HG03135 (cell line): Measurements from ENCODE around the gene STARD5.
"Not testable (repeated sequence)": the region's sequence is repeated elsewhere in the genome, so short reads cannot be mapped to it uniquely, and the experiment has no call there.

ENCODE experiments used
- ATAC-seq: cut with Tn5 transposase; IDR thresholded peaks from one replicate; pipeline ENCODE4 v1.9.1; 2021; ENCODE audit warnings: mild to moderate bottlenecking, moderate library complexity; ENCODE audit not compliant: unreplicated experiment

The STARD5 gene

DNA sequence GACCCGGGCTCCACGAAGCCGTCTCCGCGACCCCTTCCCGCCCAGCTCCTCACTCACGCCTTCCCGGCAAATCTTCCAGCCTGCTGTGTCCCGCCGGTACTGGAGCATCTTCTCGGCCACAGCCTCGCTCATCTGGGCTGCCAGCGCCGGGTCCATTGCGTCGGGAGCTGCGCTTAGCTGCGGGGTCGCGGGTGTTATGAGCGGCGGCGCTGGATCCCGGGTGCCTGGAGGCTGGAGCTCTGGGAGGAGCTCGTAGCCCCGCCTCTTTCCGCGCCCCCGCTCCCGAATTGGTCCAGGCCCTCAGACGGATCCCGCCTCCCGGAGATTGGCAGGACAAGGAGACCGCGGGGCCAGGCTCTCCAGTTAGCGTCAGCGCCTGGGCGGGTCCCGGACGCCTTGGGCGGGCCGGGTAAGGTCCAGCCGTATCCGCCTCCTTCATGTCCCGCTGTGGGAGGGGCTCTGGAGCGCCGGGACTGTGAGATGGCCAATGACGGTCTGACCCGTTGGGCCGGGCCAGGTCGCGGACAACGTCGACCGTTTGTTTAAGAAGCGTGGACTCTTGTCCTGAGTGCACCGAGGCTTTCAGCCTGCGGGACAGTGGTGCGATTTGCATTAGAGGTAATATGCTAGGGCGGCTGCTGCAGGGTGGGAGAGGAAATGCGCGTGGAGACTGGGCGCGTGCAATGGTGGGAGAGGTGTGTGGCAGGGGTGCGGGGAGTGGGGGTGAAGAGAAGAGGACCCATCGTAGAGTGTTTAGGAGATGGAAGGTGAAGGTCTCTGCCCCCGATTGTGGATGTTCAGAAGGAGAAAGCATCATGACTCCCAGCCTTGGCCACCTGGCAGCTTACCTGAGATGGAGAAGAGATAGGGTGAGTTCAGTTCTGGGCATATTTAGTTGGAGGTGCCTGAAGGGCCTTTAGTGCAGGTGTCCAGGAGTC lies at the start of gene STARD5:
Gene STARD5, minus strand, starts transcription at position 198 of the 938 bp plus-strand sequence. Its CDS starts 42 bp downstream, at position 156.
- ATAC-seq = peak; percentile 100

GRCh38 chr15:81373176-81373575 lies 49.2 kb upstream of the STARD5 start:
- no peak for ATAC-seq

DNA sequence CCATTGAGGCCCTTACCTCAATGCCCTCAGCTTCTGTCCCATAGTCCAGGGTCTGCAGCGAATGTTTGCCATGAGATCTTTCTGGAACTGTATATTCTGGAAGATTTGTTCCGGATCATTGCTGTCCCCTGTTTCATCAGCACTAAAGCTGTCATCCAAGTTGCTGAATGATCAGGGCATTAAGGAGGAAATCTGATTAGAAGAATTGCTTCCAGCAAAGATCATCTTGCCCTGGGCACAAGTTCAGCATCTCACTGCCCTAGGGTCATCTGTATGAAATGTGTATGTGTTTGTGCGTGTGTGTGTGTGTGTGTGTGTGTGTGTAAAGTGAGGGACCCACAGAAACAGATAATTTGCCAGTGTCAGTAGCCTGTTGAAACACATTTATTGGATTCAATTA lies 48.6 kb upstream of the STARD5 start:
- ATAC-seq = no peak

DNA sequence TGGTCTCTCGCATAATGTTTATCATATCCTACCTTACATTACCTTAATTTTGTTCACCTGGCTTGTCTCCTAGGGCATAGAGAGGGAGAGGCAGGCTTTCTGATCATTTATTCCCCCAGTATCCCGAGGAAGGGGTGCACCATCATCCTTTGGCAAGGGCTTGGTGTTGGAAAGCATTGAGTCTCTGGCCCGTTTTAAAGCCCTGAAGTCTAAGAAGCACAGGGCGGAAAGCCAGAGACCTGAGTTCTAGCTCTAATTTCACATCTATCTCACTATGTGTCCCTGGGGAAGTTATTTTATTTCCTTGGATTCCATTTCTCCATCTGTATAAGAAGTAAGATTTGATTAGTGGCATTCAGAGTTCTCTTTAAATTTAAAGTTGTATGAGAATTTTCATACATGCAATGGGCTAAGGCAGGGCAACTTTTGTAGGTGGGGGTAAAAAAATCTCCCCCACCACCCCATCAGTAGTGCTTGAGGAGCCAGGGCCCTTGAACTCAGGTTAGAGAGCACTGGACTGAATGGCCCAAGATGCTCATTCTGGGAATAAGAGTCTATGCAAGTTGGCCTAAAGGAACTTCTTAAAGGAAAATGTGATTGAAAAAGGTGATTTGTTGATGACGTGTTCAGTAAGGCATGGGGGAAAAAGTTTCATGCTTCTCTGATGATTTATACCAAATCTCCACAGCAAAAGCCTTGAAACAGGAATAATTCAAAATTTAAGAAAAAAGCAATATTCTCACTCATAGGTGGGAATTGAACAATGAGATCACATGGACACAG lies 40.0 kb upstream of the STARD5 start:
- no peak for ATAC-seq

- ATAC-seq = no peak
Observed at GRCh38 chr15:81363276-81363675, 39.3 kb upstream of the STARD5 start.

DNA sequence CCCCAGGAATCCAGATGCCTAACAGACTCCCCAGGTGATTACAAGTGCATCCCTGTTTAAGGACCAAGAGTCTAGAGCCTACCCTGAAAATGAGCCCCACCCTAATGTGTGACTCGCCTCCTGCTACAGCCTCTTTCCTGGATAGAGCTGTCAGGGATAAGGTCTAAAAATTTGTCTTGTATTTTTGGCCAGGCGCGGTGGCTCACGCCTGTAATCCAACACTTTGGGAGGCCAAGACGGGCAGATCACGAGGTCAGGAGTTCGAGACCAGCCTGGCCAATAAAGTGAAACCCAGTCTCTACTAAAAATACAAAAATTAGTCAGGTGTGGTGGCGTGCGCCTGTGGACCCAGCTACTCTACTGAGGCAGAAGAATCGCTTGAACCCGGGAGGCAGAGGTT lies 38.8 kb upstream of the STARD5 start:
- no peak for ATAC-seq

- ATAC-seq = no peak
Observed at GRCh38 chr15:81361891-81362290, 38.0 kb upstream of the STARD5 start.

GRCh38 chr15:81360491-81360890 lies 36.5 kb upstream of the STARD5 start:
- ATAC-seq = no peak

DNA sequence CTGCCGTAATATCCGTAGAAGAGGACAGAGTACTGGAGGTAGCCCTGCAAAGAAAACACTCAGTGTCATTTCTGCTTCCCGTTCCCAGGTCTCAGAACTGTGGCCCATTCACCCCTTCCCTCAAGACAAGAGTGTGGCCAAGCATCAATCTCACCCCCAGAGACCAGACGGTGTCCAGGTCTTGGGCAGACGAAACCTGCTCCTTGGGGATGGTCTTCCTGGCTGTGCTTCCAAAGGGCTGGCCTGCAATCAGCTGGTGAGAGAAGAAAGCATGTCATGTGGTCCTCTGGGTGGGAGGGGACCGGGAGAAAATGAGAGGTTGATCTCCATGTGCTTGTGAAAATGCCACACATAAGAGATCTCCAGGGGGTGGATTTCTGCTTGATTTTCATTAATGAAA lies 34.3 kb upstream of the STARD5 start:
- ATAC-seq = no peak

GRCh38 chr15:81357180-81357686 lies 33.3 kb upstream of the STARD5 start:
- no peak for ATAC-seq

DNA sequence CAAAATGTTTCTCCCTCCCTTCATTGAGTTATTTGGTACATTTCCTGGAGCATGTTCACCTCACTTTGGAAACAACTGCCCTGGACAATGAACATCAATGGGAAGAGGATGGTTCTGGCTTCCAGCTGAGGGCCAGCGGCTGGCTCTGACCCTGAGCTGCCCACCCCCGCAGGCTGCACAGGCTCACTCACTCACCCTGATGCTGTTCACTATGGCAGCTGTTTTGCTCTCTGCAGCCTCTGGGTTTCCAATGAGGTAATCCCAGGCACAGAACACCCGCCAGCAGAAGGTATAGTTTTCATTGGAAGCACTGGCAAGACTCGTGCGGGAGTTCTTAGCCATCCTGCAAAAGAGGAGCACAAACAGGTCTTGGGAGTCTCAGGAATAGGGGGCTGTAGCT lies 32.3 kb upstream of the STARD5 start:
- no peak for ATAC-seq

DNA sequence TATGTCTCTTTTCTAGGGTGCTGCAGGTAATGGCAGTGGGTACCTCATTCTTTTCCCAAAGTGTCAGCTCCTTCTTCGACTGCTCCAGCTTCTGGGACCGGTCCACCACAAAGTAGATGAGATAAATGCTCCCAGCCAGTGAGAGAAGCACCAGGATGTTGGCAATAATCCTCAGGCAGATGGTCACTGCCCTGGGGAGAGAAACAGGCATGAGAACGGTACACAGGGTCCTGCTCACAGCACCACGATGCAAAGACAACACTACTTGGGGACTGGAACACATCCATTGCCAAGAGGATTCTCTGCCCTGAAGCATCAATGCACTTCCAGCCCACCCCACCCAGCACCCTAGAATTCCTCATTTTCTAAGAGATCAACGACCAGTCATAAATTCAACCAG lies 27.7 kb upstream of the STARD5 start:
- ATAC-seq = no peak

- no peak for ATAC-seq
Observed at GRCh38 chr15:81349271-81349670, 25.3 kb upstream of the STARD5 start.

DNA sequence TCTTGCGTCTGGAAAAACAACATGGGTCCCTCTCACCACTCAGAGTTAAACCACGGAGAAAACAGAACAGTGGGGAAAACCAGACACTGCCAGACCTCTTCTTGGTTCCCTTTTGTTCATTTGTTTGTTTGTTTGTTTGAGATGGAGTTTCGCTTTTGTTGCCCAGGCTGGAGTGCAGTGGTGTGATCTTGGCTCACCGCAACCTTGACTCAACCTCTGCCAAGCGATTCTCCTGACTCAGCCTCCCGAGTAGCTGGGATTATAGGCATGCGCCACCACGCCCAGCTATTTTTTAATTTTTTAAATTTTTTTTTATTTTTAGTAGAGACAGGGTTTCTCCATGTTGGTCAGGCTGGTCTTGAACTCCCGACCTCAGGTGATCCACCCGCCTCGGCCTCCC lies 24.8 kb upstream of the STARD5 start:
- not testable (repeated sequence) for ATAC-seq

DNA sequence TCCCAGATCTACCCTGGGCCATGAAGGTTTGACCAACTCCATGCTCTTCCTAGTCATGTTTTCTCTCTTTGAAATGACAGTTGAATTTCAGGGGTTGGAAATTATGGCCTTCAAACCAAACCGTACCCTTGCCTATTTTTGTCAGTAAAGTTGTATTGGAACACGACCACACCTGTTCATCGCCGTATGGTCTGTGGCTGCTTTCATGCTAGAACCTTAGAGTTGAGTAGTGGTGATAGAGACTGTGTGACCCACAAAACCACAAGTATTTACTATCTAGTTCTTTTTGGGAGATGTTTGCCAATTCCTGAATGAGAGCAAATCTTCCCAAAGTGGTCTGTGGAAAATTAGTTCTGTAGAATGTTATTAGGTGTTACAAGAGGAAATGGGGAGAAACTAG lies 24.0 kb upstream of the STARD5 start:
- no peak for ATAC-seq

DNA sequence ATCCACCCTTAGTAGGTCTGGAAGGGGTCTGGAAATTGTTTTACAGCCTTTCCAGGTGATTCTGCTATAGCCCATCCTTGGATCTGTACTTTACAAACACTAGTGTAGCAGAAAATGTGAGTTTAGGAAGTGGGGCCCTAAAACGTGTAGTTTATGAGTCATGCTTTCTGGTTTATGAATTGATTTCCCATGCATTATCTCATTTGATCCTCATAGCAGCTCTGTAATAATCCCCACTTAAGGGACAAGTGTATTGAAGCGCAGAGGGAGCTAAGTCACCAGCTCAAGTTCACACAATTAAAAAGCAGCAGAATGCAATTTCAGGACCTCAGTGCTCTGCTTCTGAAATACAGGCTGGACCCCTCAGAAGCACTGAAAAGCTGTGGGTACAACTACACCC lies 22.7 kb upstream of the STARD5 start:
- ATAC-seq = no peak

DNA sequence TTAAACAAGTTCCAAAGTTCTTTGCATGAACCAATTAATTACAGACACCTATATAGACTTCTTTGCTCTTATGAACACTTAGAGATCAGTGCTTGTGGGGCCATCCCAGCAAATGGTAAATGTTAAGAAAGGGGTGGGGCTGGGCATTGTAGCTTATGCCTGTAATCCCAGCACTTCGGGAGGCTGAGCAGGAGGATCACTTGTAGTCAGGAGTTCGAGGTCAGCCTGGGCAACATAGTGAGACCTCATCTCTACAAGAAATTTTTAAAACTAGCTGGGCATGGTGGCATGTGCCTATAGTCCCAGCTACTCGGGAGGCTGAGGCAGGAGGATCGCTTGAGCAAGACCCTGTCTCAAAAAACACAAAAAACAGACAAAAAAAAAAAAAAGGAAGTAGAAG lies 19.4 kb upstream of the STARD5 start:
- no peak for ATAC-seq

DNA sequence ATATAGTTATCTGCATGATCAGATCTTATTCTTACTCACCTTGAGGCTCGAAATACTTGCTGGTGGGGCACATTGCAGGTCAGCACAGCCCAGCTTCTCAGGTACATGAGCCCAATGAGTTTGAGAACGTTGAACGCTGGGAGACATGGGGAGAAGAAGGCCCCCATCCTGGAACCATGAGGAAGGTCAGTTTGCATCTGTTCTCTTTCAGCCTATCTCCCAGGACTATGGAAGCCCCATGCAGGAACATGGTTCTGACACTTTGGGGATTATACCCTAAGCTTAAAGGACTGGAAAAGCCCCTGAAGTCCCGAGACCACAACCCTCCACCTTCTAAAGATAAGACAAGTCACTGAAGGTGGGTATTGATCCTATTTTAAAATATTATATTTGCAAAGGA lies 17.4 kb upstream of the STARD5 start:
- no peak for ATAC-seq

DNA sequence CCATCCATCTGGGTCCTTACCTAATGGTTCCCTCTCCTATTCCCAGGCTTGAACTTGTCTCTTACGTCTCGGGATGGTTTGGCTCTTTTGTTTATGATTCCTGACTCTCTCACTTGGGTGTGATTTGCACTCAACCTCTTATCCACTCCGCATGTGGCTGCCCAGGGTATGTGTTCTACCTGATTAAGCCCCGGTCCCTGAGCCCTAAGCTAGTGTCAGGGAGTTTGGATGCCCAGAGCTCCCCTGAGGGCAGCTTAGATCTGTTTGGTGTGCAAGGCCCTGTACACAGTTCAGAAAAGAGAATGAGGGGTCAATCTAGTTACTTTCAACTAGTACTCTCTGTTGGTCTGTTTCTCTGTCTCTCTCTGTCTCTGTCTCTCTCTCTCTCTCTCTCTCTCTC lies 15.9 kb upstream of the STARD5 start:
- ATAC-seq = no peak

DNA sequence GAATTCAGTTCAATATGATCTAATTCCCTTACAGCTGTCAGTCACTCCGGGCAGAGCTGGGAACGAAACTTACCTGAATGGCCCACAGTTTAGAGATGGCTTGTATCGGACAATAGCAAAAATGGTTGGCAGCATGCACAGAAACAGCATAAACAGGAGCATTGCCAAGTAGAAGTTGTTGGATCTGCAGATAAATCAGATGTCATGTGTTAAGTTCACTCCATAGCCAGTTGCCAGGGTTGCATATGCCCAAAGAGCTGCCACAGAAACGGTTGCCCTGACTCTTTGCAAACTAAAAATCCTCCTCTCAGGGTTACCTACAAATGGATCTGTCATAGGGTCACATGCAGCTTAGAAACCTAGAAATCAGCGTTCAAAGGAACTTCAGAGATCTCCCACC lies 15.4 kb upstream of the STARD5 start:
- ATAC-seq = no peak

DNA sequence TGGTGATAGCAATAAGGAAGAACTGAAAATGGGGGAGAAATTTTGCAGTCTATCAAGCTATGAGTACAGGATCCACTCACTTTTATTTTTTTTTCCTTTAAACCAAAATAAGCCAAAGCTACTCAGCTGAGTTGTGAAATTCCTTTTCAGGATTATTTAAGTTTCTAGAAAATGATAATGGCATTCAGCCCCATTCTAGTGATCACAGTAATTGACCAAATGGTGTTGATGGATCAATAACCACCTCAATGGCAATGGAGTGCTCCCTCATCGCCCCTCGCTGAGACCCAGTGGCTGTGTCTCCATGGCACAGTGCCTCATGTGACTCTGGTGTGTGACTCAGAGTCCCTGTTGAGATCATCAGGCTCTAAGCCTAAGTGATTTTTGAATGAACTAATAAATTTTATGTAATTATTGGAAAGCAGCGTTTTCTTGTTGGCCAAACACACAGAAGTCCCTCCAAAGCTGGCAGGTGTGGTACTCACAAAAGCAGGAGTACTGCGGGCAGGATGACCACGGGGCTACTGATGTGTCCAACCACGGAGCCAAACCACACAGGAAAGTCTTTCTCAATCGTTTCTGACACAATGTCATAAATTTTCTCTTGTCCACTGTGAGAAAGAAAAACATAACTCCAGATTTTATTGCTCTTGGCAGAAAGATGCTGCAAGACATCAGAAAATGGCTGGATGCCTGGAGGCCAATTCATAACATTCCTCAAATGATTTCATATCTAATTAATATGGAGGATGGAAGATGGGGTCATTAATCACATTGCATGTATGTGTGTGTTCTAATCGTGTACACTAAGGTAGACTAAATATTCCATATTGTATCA lies 14.4 kb upstream of the STARD5 start:
- no peak for ATAC-seq
